Endothelial cell of umbilical vein (primary cell): ENCODE results near the gene ARID1B. TPM values are rescaled to one million over a fixed set of nuclear protein-coding genes. Genes with fewer than 3 reads are reported as not detected.

Experiments
- BruUV-seq: library from RNA; stranded (reverse); fragments of 400-500 nt; replicated peaks from 2 replicates; lab custom pipeline; 2021; lab: Mats Ljungman, UMichigan
- CTCF ChIA-PET: fragments of 300-600, 350-600 bp; sonication (Branson Sonifier 250); formaldehyde crosslinking; loops from one replicate; lab custom pipeline; 2021; ENCODE audit warnings: antibody characterized with exemption, inconsistent platforms; lab: Charles Lee
- POLR2A ChIA-PET: fragments of 300-600, 350-600 bp; sonication (Branson Sonifier 250); formaldehyde crosslinking; loops from one replicate; lab custom pipeline; 2021; ENCODE audit warnings: antibody characterized with exemption, inconsistent platforms; lab: Charles Lee
- DNase-seq: peaks from one replicate; pipeline ENCODE4 v3.0.0-alpha.2; 2011; ENCODE audit warnings: low read depth, low spot score
- FAIRE-seq: peaks from 2 replicates; lab custom pipeline; 2011; peaks lifted over from hg19 to GRCh38; lab: Jason Lieb, UNC
- H2AFZ ChIP-seq: 2 replicates; pipeline ENCODE4 v1.6.0; 2012; ENCODE audit warnings: low read depth, low read length, control low read depth, inconsistent platforms
- H3K27ac ChIP-seq: 2 replicates; pipeline ENCODE4 v1.5.1; 2011; ENCODE audit warnings: low read depth, mild to moderate bottlenecking, control low read depth, low read length, moderate library complexity; ENCODE audit not compliant: insufficient read depth
- H3K27me3 ChIP-seq, 2 experiments: 2 replicates each; pipeline versions ENCODE4 v1.6.0 to v1.6.1; 2011; ENCODE audit warnings: low read length in 2 of 2, mixed read lengths in 1 of 2; ENCODE audit not compliant: control insufficient read depth in 2 of 2, insufficient read depth in 2 of 2
- H3K36me3 ChIP-seq, 2 experiments: 2 replicates in 1 of 2; 3 replicates in 1 of 2; pipeline ENCODE4 v1.5.1; 2011; ENCODE audit warnings: low read length in 2 of 2, mild to moderate bottlenecking in 1 of 2, moderate library complexity in 1 of 2; ENCODE audit not compliant: control insufficient read depth in 2 of 2, insufficient read depth in 2 of 2; ENCODE audit errors: extremely low read depth in 1 of 2
- H3K4me1 ChIP-seq: 3 replicates; pipeline ENCODE4 v1.5.1; 2011; ENCODE audit warnings: mild to moderate bottlenecking, low read length; ENCODE audit not compliant: control insufficient read depth, insufficient read depth; ENCODE audit errors: extremely low read depth
- H3K4me2 ChIP-seq: 2 replicates; pipeline ENCODE4 v1.6.1; 2011; ENCODE audit warnings: low read length, control low read depth, mixed read lengths; ENCODE audit not compliant: insufficient read depth
- H3K4me3 ChIP-seq, 3 experiments: fragments of 200-600 bp in 1 of 3; sonication (generic), shearing (Covaris generic) in 1 of 3; replicated peaks in 1 of 3; 2 replicates each; pipeline ENCODE4 v1.5.1; 2011 to 2016; ENCODE audit warnings: control low read depth in 3 of 3, low read length in 3 of 3, mild to moderate bottlenecking in 2 of 3, inconsistent platforms in 1 of 3, low read depth in 1 of 3, moderate library complexity in 1 of 3; ENCODE audit not compliant: insufficient read depth in 1 of 3
- H3K79me2 ChIP-seq: 2 replicates; pipeline ENCODE4 v1.6.0; 2012; ENCODE audit warnings: low read length, inconsistent platforms; ENCODE audit not compliant: control insufficient read depth, insufficient read depth
- H3K9ac ChIP-seq: replicated peaks from 2 replicates; pipeline ENCODE3; 2011; ENCODE audit warnings: low read length, control low read depth; ENCODE audit not compliant: insufficient read depth; ENCODE audit errors: extremely low read depth
- H3K9me1 ChIP-seq: replicated peaks from 3 replicates; pipeline ENCODE4 v1.6.0; 2011; ENCODE audit warnings: mild to moderate bottlenecking, low read length; ENCODE audit not compliant: control insufficient read depth, insufficient read depth; ENCODE audit errors: extremely low read depth
- H3K9me3 ChIP-seq: replicated peaks from 2 replicates; pipeline ENCODE4 v1.5.1; 2012; ENCODE audit warnings: low read length, inconsistent platforms; ENCODE audit not compliant: control insufficient read depth, insufficient read depth
- H4K20me1 ChIP-seq: replicated peaks from 2 replicates; pipeline ENCODE3; 2011; ENCODE audit warnings: mild to moderate bottlenecking, low read length; ENCODE audit not compliant: control insufficient read depth, insufficient read depth; ENCODE audit errors: extremely low read depth
- CTCF ChIP-seq, 2 donors: IDR thresholded peaks; 1 replicate in 1 of 2; 2 replicates in 1 of 2; pipeline ENCODE4 v1.5.1; 2011; ENCODE audit warnings: low read length in 2 of 2, mild to moderate bottlenecking in 2 of 2, moderate library complexity in 2 of 2, control low read depth in 1 of 2, inconsistent platforms in 1 of 2, low read depth in 1 of 2; ENCODE audit not compliant: insufficient read depth in 1 of 2; ENCODE audit errors: extremely low read depth in 1 of 2
- EZH2 ChIP-seq: IDR thresholded peaks from 2 replicates; pipeline ENCODE4 v1.6.1; 2012; ENCODE audit warnings: borderline replicate concordance, low read depth, mild to moderate bottlenecking, moderate library complexity, low read length, inconsistent platforms; ENCODE audit not compliant: severe bottlenecking
- FOS ChIP-seq: IDR thresholded peaks from 2 replicates; pipeline ENCODE4 v1.6.1; 2011; ENCODE audit warnings: mild to moderate bottlenecking, low read length, moderate library complexity, borderline replicate concordance; ENCODE audit not compliant: insufficient read depth
- GATA2 ChIP-seq: IDR thresholded peaks from 2 replicates; pipeline ENCODE4 v1.7.0; 2011; ENCODE audit warnings: low read depth, mild to moderate bottlenecking, moderate library complexity, mixed read lengths, low read length; ENCODE audit not compliant: insufficient read length, insufficient read depth
- JUN ChIP-seq: IDR thresholded peaks from 2 replicates; pipeline ENCODE4 v1.6.1; 2011; ENCODE audit warnings: borderline replicate concordance, low read depth; ENCODE audit not compliant: insufficient read length, insufficient read depth
- MYC ChIP-seq: IDR thresholded peaks from one replicate; pipeline ENCODE4 v1.6.1; 2011; ENCODE audit warnings: mild to moderate bottlenecking, low read depth, low read length
- POLR2A ChIP-seq: IDR thresholded peaks from 2 replicates; pipeline ENCODE4 v1.6.1; 2012; ENCODE audit warnings: low read depth, mild to moderate bottlenecking, control low read depth, low read length
- POLR2AphosphoS5 ChIP-seq: IDR thresholded peaks from 2 replicates; pipeline ENCODE4 v1.6.1; 2012; ENCODE audit warnings: low read depth, mild to moderate bottlenecking, control low read depth, low read length, moderate library complexity; ENCODE audit not compliant: insufficient read depth
- dilution Hi-C: fragments of 300-500 bp; cut with MboI; formaldehyde crosslinking; loops from one replicate; pipeline ENCODE4 v1.15.0; 2019; ENCODE audit warnings: low sequenced_read_pairs; ENCODE audit not compliant: extremely low pct_ligation_motif_present
- intact Hi-C: fragments of 100-400 bp; cut with micrococcal nuclease; formaldehyde crosslinking; loops from one replicate; pipeline ENCODE4 v1.10.0; 2022
- polyA plus RNA-seq, 4 experiments: library from polyadenylated mRNA; depleted of rRNA in 3 of 4; stranded (reverse) in 3 of 4; unstranded in 1 of 4; fragments of >200 nt; gene quantifications; 2 replicates each; pipeline versions ENCODE4 v1.2.1 to v1.2.3, GENCODE V29; 2011 to 2012; ENCODE audit warnings: missing spikeins in 1 of 4
- total RNA-seq: library from RNA; stranded (reverse); gene quantifications from 2 replicates; pipeline ENCODE4 v1.2.3, GENCODE V29; 2021
- TF ChIP-seq, protein P1 (sequence below): IDR thresholded peaks from 2 replicates; pipeline ENCODE4 v1.6.1; 2011; ENCODE audit not compliant: insufficient read depth, insufficient read length

Gene ARID1B
- total and polyA plus RNA-seq, 2 donors (not counting 3 experiments of a cell fraction or from before 2014, with no cell fraction given) = 21.8 to 89.5 TPM

DNA sequence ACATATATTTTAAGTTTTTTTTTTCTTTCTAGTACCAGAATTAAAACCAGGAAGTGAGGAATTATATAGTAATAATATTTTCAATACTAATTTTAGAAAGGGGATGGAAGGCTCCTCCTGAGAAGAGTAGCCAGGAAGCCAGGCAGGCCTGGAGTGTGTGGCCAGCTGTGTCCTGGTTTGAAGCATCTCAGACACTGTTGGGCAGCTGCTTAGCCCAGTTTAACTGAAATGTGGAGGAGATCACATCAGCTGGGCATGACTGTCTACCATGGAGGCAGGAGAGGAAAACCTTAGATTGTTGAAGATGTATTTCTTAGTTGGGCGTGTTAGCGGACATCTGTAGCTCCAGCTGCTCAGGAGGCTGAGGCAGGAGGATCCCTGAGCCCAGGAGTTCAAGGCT is 142.2 kb downstream of the ARID1B start:
- Histone ChIP-seq H3K4me3 (no peak overlapping the region), H3K9ac (no peak overlapping the region), H3K4me1 (no peaks in the 10 kb centered on the region), H3K9me1 (peaks cover 3% of the 10 kb centered on the region), H3K79me2 (peaks cover 34% of the 10 kb centered on the region), H3K27me3 (no peaks in the 10 kb centered on the region), H3K9me3 (no peaks in the 10 kb centered on the region), H4K20me1 (peaks cover 6% of the 10 kb centered on the region), H2AFZ (no peak overlapping the region), H3K27ac (no peak overlapping the region), H3K4me2 (no peak overlapping the region), H3K36me3 (no peaks in the 10 kb centered on the region)
- no peak for FAIRE-seq
- ChIA-PET POLR2A (no interaction called here), CTCF (no interaction called here)
- dilution Hi-C loops (no loop called here), intact Hi-C loops (no loop called here)
- BruUV-seq = no TSS peak
- no peak for TF ChIP-seq EZH2
- no peak for TF ChIP-seq FOS
- no peak for TF ChIP-seq POLR2A
- no peak for TF ChIP-seq GATA2
- no peak for TF ChIP-seq POLR2AphosphoS5
- TF ChIP-seq, protein P1, sequence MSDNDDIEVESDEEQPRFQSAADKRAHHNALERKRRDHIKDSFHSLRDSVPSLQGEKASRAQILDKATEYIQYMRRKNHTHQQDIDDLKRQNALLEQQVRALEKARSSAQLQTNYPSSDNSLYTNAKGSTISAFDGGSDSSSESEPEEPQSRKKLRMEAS = no peak
- TF ChIP-seq JUN = no peak
- TF ChIP-seq CTCF (IDR thresholded peaks at IDR 0.05; ENCODE audit: extremely low read depth in 1 of 2, insufficient read depth in 1 of 2, low read depth in 1 of 2, low read length in 2 of 2) = no peak
- no peak for TF ChIP-seq MYC
- DNase-seq = no peak
